ENCODE measurements around the gene HELB.

HELB gene

DNA sequence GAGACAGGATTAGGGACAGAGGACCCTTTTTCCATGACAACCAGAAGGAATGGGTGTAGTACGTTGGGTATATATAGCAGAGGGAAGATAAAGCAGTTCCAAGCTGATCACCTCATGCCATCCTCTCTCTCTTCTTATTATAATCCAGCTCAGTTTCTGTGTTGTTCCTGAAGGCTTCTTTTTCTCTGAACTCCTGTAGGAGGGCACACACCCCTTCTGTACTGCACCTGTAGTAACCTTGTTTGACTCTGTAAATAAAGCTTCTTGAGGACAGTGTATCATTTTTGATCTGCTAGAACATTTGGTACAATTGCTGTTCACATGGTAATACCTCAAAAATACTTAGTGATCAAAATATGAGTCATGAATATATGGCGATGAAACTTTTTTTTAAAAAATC, 33.5 kb downstream of the HELB start:
- TF ChIP-seq, protein P1, sequence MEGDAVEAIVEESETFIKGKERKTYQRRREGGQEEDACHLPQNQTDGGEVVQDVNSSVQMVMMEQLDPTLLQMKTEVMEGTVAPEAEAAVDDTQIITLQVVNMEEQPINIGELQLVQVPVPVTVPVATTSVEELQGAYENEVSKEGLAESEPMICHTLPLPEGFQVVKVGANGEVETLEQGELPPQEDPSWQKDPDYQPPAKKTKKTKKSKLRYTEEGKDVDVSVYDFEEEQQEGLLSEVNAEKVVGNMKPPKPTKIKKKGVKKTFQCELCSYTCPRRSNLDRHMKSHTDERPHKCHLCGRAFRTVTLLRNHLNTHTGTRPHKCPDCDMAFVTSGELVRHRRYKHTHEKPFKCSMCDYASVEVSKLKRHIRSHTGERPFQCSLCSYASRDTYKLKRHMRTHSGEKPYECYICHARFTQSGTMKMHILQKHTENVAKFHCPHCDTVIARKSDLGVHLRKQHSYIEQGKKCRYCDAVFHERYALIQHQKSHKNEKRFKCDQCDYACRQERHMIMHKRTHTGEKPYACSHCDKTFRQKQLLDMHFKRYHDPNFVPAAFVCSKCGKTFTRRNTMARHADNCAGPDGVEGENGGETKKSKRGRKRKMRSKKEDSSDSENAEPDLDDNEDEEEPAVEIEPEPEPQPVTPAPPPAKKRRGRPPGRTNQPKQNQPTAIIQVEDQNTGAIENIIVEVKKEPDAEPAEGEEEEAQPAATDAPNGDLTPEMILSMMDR (IDR thresholded peaks at IDR 0.05) = no peak
- no peak for TF ChIP-seq ZFX (IDR thresholded peaks at IDR 0.05; ENCODE audit: borderline replicate concordance)
- H3K27ac ChIP-seq = no peak overlapping the region

DNA sequence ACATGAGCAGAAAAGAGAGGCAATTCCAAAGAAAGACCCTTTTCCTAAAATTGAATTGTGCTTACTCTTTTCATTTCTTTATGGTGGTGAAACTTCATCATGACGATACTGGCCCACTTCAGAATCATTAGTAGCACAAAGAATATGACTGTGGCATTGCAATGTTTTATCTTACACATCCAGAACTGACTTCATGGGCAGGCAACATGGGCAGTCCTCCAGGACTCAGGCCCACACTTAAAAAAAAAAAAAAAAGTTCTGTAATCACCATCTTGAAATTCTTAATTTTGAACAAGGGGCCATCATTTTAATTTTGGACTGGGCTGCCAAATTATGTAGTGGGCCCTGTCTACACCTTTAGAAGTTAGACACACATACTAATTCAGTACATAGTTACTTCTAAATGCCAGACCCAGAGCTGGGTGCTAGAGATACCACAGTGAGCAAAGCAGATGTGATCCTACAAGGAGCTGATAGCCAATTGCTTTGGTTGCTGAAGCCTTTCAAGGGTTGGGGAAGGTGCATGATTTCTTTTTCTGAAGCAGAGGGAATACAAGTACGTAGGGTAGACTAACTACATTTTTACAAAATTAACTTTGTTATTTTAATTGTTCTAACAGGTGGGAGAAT, 35.2 kb downstream of the HELB start:
- TF ChIP-seq, protein P1 (IDR thresholded peaks at IDR 0.05) = no peak
- TF ChIP-seq ZFX (IDR thresholded peaks at IDR 0.05; ENCODE audit: borderline replicate concordance) = no peak
- H3K27ac ChIP-seq = no peak overlapping the region

DNA sequence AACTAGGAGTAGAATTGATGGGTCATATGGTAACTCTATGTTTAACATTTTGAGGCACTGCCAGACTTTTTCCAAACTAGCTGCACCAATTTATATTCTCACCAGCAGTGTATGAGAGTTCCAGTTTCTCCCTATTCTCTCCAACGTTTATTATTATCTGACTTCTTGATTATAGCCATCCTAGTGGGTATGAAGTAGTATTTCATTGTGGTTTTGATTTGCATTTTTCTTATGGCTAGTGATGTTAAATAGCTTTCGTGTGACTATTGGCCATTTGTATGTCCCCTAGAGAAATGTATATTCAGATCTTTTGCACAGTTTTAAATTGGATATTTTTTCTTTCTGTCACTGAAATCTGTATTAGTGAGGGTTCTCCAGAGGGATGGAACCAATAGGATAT, 37.8 kb downstream of the HELB start:
- H3K27ac ChIP-seq = no peak overlapping the region
- TF ChIP-seq, protein P1 (IDR thresholded peaks at IDR 0.05) = no peak
- TF ChIP-seq ZFX (IDR thresholded peaks at IDR 0.05; ENCODE audit: borderline replicate concordance) = no peak

DNA sequence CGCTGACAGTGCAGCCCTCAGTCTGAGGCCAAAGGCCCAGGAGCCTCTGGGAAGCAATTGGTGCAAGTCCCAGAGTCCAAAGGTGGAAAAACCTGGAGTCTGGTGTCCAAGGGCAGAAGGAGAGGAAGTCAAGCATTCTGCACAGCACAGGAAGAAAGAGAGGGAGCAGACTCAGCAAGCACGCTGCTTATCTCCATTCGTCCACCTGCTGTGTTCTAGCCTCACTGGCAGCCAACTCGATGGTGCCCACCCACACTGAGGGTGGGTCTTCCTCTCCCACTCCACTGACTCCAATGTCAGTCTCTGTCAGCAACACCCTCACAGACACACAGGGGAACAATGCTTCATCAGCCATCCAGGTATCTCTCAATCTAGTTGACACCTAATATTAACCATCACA, 38.8 kb downstream of the HELB start:
- TF ChIP-seq ZFX (IDR thresholded peaks at IDR 0.05; ENCODE audit: borderline replicate concordance) = no peak
- TF ChIP-seq, protein P1 (IDR thresholded peaks at IDR 0.05) = no peak
- H3K27ac ChIP-seq = no peak overlapping the region

DNA sequence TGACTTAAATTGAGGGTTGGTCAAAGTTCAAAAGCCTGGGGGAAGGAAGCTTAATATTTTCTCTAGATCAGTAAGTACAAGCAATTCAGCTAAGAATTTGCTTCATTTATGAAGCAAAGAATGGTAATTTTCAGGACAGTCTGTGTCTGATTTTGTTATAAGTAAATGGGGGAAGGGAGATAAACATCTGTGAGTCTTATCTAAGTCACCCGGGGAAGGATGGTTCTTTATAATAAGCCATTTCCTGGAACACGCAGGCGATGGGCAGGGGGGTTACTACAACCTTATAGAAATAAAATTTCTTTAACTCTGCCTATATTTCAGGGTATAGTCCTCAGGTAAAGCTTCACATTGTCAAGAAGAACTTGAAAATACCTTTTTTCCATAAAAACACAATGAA, 42.9 kb downstream of the HELB start:
- H3K27ac ChIP-seq = no peak overlapping the region
- TF ChIP-seq, protein P1 (IDR thresholded peaks at IDR 0.05) = no peak
- no peak for TF ChIP-seq ZFX (IDR thresholded peaks at IDR 0.05; ENCODE audit: borderline replicate concordance)

DNA sequence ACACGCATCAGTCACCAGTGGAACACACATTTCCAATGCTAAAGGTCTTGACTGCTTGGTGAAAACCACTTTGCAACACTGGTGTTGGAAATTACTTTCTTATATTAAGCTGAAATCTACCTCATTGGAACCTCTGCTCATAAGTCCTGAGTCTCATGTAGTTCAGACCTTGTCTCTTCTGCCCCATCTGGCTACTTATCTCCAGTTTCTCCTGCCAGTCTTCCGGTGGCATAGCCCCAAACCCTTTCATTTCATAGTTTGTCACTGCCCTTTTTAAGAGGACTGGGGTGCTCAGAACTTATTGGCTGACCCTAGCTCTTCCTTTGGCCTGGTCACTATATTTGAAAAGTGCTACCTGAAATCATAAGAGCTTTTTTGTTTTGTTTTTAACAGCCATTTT, 43.7 kb downstream of the HELB start:
- H3K27ac ChIP-seq = no peak overlapping the region
- TF ChIP-seq, protein P1 (IDR thresholded peaks at IDR 0.05) = no peak
- TF ChIP-seq ZFX (IDR thresholded peaks at IDR 0.05; ENCODE audit: borderline replicate concordance) = no peak

DNA sequence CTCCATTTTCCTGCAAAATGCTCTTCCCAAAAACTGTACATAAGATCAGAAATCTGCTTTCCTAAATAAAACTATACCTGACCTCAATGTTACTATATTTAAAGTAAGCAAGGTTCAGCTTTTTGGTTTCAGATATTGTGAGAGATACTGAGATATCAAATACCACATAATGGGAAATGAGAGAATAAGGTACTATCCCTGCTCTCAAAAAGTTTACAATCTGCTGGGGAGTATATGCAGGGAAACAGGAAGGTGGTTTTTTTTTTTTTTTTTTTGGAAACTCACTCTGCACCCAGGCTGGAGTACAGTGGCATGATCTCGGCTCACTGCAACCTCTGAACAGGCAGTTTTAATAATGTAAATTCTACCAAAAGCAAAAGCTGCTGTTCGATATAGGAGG, 49.0 kb downstream of the HELB start:
- no peak overlapping the region for H3K27ac ChIP-seq

More for the DNA sequence above, 49.0 kb downstream of the HELB start:
- TF ChIP-seq ZFX (IDR thresholded peaks at IDR 0.05; ENCODE audit: borderline replicate concordance) = no peak
- TF ChIP-seq, protein P1 (IDR thresholded peaks at IDR 0.05) = no peak
